ENCODE measurements around the gene GMCL2. TPM values are rescaled to one million over a fixed set of nuclear protein-coding genes. Genes with fewer than 3 reads are reported as not detected.

Gene GMCL2
- total and polyA plus RNA-seq, 9 of the 15 experiments (the other 6 are each of a cell fraction or from before 2014, with no cell fraction given) = 0.04 TPM; not detected in 8

DNA sequence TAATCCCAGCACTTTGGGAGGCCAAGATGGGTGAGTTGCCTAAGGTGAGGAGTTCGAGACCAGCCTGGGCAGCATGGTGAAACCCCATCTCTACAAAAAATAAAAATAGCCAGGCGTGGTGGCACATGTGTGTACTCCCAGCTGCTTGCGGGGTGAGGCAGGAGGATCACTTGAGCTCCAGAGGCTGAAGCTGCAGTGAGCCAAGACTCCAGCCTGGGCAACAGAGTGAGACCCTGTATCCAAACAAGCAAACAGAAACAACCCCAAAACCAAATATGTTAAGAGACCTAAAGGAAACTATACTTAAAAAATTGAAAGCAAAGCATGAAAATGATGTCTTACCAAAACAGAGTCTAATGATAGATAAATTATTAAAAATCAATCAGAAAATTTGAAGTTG is 29.6 kb upstream of the GMCL2 start (continued):
- TF ChIP-seq, protein P1, sequence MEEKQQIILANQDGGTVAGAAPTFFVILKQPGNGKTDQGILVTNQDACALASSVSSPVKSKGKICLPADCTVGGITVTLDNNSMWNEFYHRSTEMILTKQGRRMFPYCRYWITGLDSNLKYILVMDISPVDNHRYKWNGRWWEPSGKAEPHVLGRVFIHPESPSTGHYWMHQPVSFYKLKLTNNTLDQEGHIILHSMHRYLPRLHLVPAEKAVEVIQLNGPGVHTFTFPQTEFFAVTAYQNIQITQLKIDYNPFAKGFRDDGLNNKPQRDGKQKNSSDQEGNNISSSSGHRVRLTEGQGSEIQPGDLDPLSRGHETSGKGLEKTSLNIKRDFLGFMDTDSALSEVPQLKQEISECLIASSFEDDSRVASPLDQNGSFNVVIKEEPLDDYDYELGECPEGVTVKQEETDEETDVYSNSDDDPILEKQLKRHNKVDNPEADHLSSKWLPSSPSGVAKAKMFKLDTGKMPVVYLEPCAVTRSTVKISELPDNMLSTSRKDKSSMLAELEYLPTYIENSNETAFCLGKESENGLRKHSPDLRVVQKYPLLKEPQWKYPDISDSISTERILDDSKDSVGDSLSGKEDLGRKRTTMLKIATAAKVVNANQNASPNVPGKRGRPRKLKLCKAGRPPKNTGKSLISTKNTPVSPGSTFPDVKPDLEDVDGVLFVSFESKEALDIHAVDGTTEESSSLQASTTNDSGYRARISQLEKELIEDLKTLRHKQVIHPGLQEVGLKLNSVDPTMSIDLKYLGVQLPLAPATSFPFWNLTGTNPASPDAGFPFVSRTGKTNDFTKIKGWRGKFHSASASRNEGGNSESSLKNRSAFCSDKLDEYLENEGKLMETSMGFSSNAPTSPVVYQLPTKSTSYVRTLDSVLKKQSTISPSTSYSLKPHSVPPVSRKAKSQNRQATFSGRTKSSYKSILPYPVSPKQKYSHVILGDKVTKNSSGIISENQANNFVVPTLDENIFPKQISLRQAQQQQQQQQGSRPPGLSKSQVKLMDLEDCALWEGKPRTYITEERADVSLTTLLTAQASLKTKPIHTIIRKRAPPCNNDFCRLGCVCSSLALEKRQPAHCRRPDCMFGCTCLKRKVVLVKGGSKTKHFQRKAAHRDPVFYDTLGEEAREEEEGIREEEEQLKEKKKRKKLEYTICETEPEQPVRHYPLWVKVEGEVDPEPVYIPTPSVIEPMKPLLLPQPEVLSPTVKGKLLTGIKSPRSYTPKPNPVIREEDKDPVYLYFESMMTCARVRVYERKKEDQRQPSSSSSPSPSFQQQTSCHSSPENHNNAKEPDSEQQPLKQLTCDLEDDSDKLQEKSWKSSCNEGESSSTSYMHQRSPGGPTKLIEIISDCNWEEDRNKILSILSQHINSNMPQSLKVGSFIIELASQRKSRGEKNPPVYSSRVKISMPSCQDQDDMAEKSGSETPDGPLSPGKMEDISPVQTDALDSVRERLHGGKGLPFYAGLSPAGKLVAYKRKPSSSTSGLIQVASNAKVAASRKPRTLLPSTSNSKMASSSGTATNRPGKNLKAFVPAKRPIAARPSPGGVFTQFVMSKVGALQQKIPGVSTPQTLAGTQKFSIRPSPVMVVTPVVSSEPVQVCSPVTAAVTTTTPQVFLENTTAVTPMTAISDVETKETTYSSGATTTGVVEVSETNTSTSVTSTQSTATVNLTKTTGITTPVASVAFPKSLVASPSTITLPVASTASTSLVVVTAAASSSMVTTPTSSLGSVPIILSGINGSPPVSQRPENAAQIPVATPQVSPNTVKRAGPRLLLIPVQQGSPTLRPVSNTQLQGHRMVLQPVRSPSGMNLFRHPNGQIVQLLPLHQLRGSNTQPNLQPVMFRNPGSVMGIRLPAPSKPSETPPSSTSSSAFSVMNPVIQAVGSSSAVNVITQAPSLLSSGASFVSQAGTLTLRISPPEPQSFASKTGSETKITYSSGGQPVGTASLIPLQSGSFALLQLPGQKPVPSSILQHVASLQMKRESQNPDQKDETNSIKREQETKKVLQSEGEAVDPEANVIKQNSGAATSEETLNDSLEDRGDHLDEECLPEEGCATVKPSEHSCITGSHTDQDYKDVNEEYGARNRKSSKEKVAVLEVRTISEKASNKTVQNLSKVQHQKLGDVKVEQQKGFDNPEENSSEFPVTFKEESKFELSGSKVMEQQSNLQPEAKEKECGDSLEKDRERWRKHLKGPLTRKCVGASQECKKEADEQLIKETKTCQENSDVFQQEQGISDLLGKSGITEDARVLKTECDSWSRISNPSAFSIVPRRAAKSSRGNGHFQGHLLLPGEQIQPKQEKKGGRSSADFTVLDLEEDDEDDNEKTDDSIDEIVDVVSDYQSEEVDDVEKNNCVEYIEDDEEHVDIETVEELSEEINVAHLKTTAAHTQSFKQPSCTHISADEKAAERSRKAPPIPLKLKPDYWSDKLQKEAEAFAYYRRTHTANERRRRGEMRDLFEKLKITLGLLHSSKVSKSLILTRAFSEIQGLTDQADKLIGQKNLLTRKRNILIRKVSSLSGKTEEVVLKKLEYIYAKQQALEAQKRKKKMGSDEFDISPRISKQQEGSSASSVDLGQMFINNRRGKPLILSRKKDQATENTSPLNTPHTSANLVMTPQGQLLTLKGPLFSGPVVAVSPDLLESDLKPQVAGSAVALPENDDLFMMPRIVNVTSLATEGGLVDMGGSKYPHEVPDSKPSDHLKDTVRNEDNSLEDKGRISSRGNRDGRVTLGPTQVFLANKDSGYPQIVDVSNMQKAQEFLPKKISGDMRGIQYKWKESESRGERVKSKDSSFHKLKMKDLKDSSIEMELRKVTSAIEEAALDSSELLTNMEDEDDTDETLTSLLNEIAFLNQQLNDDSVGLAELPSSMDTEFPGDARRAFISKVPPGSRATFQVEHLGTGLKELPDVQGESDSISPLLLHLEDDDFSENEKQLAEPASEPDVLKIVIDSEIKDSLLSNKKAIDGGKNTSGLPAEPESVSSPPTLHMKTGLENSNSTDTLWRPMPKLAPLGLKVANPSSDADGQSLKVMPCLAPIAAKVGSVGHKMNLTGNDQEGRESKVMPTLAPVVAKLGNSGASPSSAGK (IDR thresholded peaks at IDR 0.05) = no peak
- no peak for TF ChIP-seq EZH2 (IDR thresholded peaks at IDR 0.05; ENCODE audit: borderline replicate concordance, low read depth, low read length)
- TF ChIP-seq KLF1 (tag; IDR thresholded peaks at IDR 0.05) = no peak
- TF ChIP-seq YBX1 (IDR thresholded peaks at IDR 0.05) = no peak
- peak; percentile 72 for TF ChIP-seq ZNF121 (CRISPR knock-in tag; conservative IDR thresholded peaks at IDR 0.05)

All from K562 (cell line).